ENCODE measurements around the gene HSD17B14.

HSD17B14 gene

DNA sequence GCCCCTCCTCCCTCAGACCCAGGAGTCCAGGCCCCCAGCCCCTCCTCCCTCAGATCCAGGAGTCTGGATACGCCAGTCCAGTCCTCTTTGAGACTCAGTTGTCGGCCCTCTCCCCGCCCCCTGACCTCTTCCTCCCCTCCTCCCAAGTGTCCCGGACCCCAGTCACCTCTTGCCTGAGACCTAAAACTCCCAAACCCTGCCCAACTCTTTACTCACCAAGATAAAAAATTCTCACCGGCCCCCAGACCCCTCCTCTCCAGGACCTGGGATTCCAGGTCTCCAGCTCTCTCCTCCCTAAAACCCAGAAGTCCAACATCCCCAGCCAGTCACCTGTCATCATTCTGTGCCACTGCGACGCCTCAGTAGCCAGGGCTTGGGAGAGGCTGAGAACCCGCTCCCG lies 1.4 kb upstream of the HSD17B14 start:
- TF ChIP-seq, protein P1, sequence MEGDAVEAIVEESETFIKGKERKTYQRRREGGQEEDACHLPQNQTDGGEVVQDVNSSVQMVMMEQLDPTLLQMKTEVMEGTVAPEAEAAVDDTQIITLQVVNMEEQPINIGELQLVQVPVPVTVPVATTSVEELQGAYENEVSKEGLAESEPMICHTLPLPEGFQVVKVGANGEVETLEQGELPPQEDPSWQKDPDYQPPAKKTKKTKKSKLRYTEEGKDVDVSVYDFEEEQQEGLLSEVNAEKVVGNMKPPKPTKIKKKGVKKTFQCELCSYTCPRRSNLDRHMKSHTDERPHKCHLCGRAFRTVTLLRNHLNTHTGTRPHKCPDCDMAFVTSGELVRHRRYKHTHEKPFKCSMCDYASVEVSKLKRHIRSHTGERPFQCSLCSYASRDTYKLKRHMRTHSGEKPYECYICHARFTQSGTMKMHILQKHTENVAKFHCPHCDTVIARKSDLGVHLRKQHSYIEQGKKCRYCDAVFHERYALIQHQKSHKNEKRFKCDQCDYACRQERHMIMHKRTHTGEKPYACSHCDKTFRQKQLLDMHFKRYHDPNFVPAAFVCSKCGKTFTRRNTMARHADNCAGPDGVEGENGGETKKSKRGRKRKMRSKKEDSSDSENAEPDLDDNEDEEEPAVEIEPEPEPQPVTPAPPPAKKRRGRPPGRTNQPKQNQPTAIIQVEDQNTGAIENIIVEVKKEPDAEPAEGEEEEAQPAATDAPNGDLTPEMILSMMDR (IDR thresholded peaks at IDR 0.05; ENCODE audit: borderline replicate concordance, control extremely low read depth, extremely low read depth, insufficient read depth, missing control alignments): no peak
- in situ Hi-C loops (cut with MboI; ENCODE audit: low sequenced_read_pairs, unreplicated experiment): no loop called here

DNA sequence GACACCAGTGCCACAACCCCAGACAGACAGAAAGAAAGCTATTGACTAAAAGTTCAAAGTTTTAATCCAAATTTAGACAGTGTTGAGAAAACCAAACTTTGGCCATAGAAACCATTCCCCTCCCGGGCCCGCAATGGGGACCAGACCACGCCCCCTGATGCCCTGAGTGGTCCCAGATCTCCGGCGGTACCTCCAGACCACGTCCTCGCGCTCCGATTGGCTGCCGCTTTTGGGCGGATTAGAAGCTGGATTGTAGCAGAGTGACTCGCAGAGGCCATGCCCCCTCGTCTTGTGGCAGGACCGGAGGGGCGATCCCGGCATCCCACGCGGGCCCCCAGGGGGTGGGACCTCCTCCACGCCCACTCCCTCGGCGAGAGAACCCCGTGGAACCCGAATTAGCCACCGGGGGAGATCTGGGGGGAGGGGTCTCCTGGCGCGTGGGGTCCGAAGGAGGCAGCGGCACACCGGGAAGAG lies 797 bp upstream of the HSD17B14 start:
- DNase-seq (ENCODE audit: low spot score): peak; percentile 96
- TF ChIP-seq, protein P1 (IDR thresholded peaks at IDR 0.05; ENCODE audit: borderline replicate concordance, control extremely low read depth, extremely low read depth, insufficient read depth, missing control alignments): no peak
- in situ Hi-C loops (cut with MboI; ENCODE audit: low sequenced_read_pairs, unreplicated experiment): no loop called here

More for the DNA sequence above, 1.4 kb upstream of the HSD17B14 start:
- DNase-seq (ENCODE audit: low spot score): no peak

DNA sequence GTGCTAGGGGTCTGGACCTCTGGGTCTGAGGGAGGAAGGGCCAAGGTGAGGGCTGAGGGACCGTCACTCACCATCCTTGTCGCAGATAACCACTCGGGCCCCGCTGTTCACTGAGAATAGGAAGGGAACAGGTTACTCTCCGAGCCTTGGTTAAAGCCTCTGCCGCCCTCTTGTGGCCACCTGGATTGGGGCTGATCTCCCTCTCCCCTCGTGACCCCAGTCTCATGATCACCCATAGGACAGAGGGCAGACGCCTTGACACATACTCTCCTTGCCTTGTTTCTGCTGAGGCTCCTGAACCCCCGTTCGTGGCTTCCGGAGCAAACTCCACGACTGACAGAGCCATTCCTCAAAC lies 580 bp downstream of the HSD17B14 start:
- TF ChIP-seq, protein P1 (IDR thresholded peaks at IDR 0.05; ENCODE audit: borderline replicate concordance, control extremely low read depth, extremely low read depth, insufficient read depth, missing control alignments): peak; percentile 85
- in situ Hi-C loops (cut with MboI; ENCODE audit: low sequenced_read_pairs, unreplicated experiment): no loop called here
- peak; percentile 94 for DNase-seq (ENCODE audit: low spot score)

DNA sequence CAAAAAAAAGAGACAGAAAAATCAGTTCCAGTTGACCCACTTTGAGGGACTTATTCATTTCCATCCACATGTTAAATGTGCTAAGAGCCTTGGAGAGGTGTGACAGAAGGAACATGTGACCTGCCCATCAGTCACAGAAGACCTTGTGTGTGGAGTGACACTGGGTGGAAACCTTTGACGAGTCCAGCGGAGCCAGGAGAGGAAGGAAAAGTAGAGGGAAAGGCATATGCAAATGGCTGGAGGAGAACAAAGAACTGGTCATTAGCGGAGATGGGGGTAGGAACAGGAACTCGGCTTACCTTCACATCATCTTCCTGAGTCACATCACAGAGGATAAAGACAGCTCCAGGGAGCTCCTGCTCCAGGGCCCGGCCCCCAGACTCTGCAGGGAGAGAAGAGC lies 2.3 kb downstream of the HSD17B14 start:
- in situ Hi-C loops (cut with MboI; ENCODE audit: low sequenced_read_pairs, unreplicated experiment): no loop called here
- TF ChIP-seq, protein P1 (IDR thresholded peaks at IDR 0.05; ENCODE audit: borderline replicate concordance, control extremely low read depth, extremely low read depth, insufficient read depth, missing control alignments): no peak
- no peak for DNase-seq (ENCODE audit: low spot score)

DNA sequence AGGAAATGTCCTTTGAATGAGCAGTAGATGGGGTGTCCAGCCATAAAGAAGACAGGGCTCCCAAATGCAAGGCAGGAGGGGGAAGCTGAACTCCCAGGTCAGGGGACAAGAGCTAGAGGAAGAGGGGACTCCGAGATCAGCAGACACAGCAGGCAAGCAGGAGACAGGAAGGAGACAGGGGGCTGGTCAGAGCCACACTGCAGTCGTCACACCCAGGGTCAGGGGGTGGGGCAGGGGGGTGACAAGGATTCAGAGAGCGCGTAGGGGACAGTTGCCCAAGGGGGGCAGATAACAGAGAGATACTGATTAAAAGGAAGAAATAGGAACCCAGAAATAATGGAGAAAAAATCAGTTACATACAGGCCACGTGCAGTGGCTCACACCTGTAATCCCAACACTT lies 3.2 kb downstream of the HSD17B14 start:
- no peak for DNase-seq (ENCODE audit: low spot score)
- in situ Hi-C loops (cut with MboI; ENCODE audit: low sequenced_read_pairs, unreplicated experiment): no loop called here
- TF ChIP-seq, protein P1 (IDR thresholded peaks at IDR 0.05; ENCODE audit: borderline replicate concordance, control extremely low read depth, extremely low read depth, insufficient read depth, missing control alignments): no peak

DNA sequence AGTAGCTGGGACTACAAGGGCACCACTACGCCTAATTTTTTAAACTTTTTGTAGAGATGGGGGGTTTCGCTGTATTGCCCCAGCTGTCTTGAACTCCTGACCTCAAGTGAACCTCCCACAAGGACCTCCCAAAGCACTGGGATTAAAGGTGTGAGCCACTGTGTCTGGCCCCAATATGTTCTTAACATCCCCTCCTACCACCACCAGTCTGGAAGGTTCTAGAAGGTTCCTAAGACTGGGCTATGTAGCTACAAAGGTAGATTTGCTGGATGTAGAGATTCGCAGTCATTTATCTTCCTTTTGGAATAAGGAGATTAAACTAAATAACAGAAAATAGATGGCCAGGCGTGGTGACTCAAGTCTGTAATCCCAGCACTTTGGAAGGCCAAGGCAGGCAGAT lies 5.3 kb downstream of the HSD17B14 start:
- in situ Hi-C loops (cut with MboI; ENCODE audit: low sequenced_read_pairs, unreplicated experiment): no loop called here
- DNase-seq (ENCODE audit: low spot score): no peak
- TF ChIP-seq, protein P1 (IDR thresholded peaks at IDR 0.05; ENCODE audit: borderline replicate concordance, control extremely low read depth, extremely low read depth, insufficient read depth, missing control alignments): no peak

DNA sequence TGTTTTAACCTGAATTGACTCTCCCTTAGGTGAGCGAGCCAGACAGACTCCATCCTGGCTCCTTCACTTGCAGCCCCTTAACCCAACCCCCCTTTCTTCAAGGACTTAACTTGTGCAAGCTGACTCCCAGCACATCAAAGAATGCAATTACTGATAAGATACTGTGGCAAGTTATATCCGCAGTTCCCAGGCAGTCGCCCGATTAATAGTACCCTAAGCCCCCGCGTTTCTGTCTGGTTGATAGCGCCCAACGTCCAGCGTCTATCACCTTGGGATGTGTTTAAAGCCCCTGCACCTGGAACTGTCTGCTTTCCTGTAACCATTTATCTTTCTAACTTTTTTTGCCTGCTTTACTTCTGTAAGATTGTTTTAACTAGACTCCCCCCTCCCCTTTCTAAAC lies 6.2 kb downstream of the HSD17B14 start:
- no peak for DNase-seq (ENCODE audit: low spot score)
- in situ Hi-C loops (cut with MboI; ENCODE audit: low sequenced_read_pairs, unreplicated experiment): no loop called here
- TF ChIP-seq, protein P1 (IDR thresholded peaks at IDR 0.05; ENCODE audit: borderline replicate concordance, control extremely low read depth, extremely low read depth, insufficient read depth, missing control alignments): no peak

All from GM13976 (cell line).